GM11168 (cell line): ENCODE results near the gene PDXDC1.
"Not testable (repeated sequence)": the region's sequence is repeated elsewhere in the genome, so short reads cannot be mapped to it uniquely, and the experiment has no call there.

Experiments
- in situ Hi-C: fragments of 300-500 bp; cut with MboI; formaldehyde crosslinking; loops from one replicate; pipeline ENCODE4 v1.12.0; 2022; ENCODE audit warnings: low sequenced_read_pairs; ENCODE audit not compliant: unreplicated experiment

PDXDC1 gene

GRCh38 chr16:14974656-14975417, at the start of gene PDXDC1:
Gene PDXDC1 (plus strand): TSS chr16:14975026. CDS start chr16:14975200, 174 bp downstream.
- in situ Hi-C loops, result not testable (repeated sequence)

GRCh38 chr16:14928064-14928714, 46.6 kb upstream of the PDXDC1 start:
- in situ Hi-C loops, result not testable (repeated sequence)

GRCh38 chr16:14929176-14929575, 45.6 kb upstream of the PDXDC1 start:
- in situ Hi-C loops, result not testable (repeated sequence)

GRCh38 chr16:14930246-14930645, 44.6 kb upstream of the PDXDC1 start:
- in situ Hi-C loops, result not testable (repeated sequence)

GRCh38 chr16:14930971-14931370, 43.9 kb upstream of the PDXDC1 start:
- in situ Hi-C loops, result not testable (repeated sequence)

GRCh38 chr16:14932581-14933375, 42.0 kb upstream of the PDXDC1 start:
- in situ Hi-C loops, result not testable (repeated sequence)

- in situ Hi-C loops, result not testable (repeated sequence)
Measured at GRCh38 chr16:14937143-14937542, 37.7 kb upstream of the PDXDC1 start, which contains the start of gene NPIPA1. Gene NPIPA1 (plus strand): TSS chr16:14937443. CDS start chr16:14937443, 0 bp downstream.

GRCh38 chr16:14937994-14938393, 36.8 kb upstream of the PDXDC1 start:
- in situ Hi-C loops, result not testable (repeated sequence)

GRCh38 chr16:14942686-14943085, 32.1 kb upstream of the PDXDC1 start:
- in situ Hi-C loops, result not testable (repeated sequence)

- in situ Hi-C loops, result no loop called here
Measured at GRCh38 chr16:14955546-14956231, 19.1 kb upstream of the PDXDC1 start.

- in situ Hi-C loops, result no loop called here
Measured at GRCh38 chr16:14957576-14958322, 17.1 kb upstream of the PDXDC1 start.

GRCh38 chr16:14958323-14958600, 16.6 kb upstream of the PDXDC1 start:
- in situ Hi-C loops, result no loop called here

- in situ Hi-C loops, result no loop called here
Measured at GRCh38 chr16:14958970-14959369, 15.9 kb upstream of the PDXDC1 start.

GRCh38 chr16:14961405-14962186, 13.2 kb upstream of the PDXDC1 start:
- in situ Hi-C loops, result no loop called here

- in situ Hi-C loops, result no loop called here
Measured at GRCh38 chr16:14963281-14964173, 11.3 kb upstream of the PDXDC1 start.

- in situ Hi-C loops, result no loop called here
Measured at GRCh38 chr16:14965328-14965727, 9.5 kb upstream of the PDXDC1 start.

- in situ Hi-C loops, result not testable (repeated sequence)
Measured at GRCh38 chr16:14969795-14970194, 5.0 kb upstream of the PDXDC1 start.

GRCh38 chr16:14971621-14972228, 3.1 kb upstream of the PDXDC1 start:
- in situ Hi-C loops, result not testable (repeated sequence)
